H1 (cell line): ENCODE results near the gene TRIM9. TPM values are rescaled to one million over a fixed set of nuclear protein-coding genes. Genes with fewer than 3 reads are reported as not detected.

ENCODE experiments used
- CHD2 ChIP-seq: IDR thresholded peaks from 2 replicates; pipeline ENCODE4 v1.6.1; 2012; ENCODE audit warnings: low read length, improper control_type of control experiment
- CTBP2 ChIP-seq: IDR thresholded peaks from 2 replicates; pipeline ENCODE4 v1.7.0; 2011; ENCODE audit warnings: borderline replicate concordance, mild to moderate bottlenecking, moderate library complexity, mixed read lengths, low read length; ENCODE audit not compliant: insufficient read depth, insufficient read length
- NANOG ChIP-seq: IDR thresholded peaks from 2 replicates; pipeline ENCODE4 v1.6.1; 2011; ENCODE audit warnings: low read length, low read depth, mild to moderate bottlenecking, inconsistent platforms; ENCODE audit not compliant: insufficient read depth, poor library complexity, severe bottlenecking
- USF2 ChIP-seq: IDR thresholded peaks from 2 replicates; pipeline ENCODE4 v1.6.1; 2011; ENCODE audit warnings: low read length, improper control_type of control experiment
- polyA plus RNA-seq, 7 experiments: library from polyadenylated mRNA; depleted of rRNA in 3 of 7; stranded (reverse) in 5 of 7; unstranded in 2 of 7; fragments of >200 nt in 5 of 7; fragments of 200-250 nt in 2 of 7; gene quantifications; 1 replicate in 5 of 7; 2 replicates in 1 of 7; 4 replicates in 1 of 7; pipeline versions ENCODE4 v1.2.1 to v1.2.3, GENCODE V29; 2011 to 2013; ENCODE audit warnings: missing spikeins in 2 of 7, mixed read lengths in 2 of 7
- total RNA-seq: library from RNA; stranded (reverse); fragmentation: NEBNext Ultra II Directional; extraction: Animal tissue kit (Norgen Biotek cat#: 25700); gene quantifications from 2 replicates; pipeline ENCODE4 v1.2.1, GENCODE V29; 2021

TRIM9 gene
- total and polyA plus RNA-seq, 2 of the 8 experiments (the other 6 are each of a cell fraction or from before 2014, with no cell fraction given): 2.7 to 5.4 TPM

- TF ChIP-seq CHD2 (no peak), USF2 (no peak), CTBP2 (no peak), NANOG (no peak)
- TF ChIP-seq, all 59 proteins: peak for 0
Measured at GRCh38 chr14:51080645-51081044, 14.3 kb downstream of the TRIM9 start (continued).
